ENCODE measurements around the gene NUDCD3.

DNA sequence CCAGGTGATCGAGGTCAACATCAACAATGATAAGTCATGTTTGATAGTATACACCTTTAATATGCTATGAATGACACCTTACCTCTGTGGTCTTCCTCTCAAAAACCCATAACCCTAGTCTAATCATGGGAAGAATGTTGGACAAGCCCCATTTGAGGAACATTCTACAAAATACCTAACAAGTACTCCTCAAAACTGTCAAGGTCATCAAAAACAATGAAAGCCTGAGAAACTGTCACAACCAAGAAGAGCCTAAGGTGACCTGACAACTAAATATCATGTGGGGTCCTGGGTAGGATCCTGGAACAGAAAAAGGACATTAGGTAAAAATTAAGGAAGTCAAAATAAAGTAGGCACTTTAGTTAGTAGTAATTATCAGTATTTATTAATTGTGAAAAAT is 5.9 kb upstream of the NUDCD3 start:
- TF ChIP-seq, protein P1, sequence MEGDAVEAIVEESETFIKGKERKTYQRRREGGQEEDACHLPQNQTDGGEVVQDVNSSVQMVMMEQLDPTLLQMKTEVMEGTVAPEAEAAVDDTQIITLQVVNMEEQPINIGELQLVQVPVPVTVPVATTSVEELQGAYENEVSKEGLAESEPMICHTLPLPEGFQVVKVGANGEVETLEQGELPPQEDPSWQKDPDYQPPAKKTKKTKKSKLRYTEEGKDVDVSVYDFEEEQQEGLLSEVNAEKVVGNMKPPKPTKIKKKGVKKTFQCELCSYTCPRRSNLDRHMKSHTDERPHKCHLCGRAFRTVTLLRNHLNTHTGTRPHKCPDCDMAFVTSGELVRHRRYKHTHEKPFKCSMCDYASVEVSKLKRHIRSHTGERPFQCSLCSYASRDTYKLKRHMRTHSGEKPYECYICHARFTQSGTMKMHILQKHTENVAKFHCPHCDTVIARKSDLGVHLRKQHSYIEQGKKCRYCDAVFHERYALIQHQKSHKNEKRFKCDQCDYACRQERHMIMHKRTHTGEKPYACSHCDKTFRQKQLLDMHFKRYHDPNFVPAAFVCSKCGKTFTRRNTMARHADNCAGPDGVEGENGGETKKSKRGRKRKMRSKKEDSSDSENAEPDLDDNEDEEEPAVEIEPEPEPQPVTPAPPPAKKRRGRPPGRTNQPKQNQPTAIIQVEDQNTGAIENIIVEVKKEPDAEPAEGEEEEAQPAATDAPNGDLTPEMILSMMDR (conservative IDR thresholded peaks at IDR 0.05; ENCODE audit: low read depth, low read length), result no peak
- no peak for TF ChIP-seq EZH2phosphoT487 (IDR thresholded peaks at IDR 0.05; ENCODE audit: borderline replicate concordance, low read length)
- TF ChIP-seq EZH2 (IDR thresholded peaks at IDR 0.05; ENCODE audit: low read length, unreplicated experiment), result no peak

Data from PC-3 (cell line).